IMR-90 (cell line): Measurements from ENCODE around the gene SUB1. TPM values are rescaled to one million over a fixed set of nuclear protein-coding genes. Genes with fewer than 3 reads are reported as not detected.

Experiments
- ATAC-seq: fragments of 200-7000 bp; cut with Tn5 transposase; 2 replicates; pipeline ENCODE4 v1.9.1; 2020; ENCODE audit warnings: low read depth, mild to moderate bottlenecking, moderate library complexity
- BruUV-seq: library from RNA; stranded (reverse); fragments of 400-500 nt; replicated peaks from 2 replicates; lab custom pipeline; 2021; lab: Mats Ljungman, UMichigan
- CTCF ChIA-PET: fragments of 300-600 bp; formaldehyde crosslinking; extraction: SDS; loops from one replicate; lab custom pipeline; 2021; ENCODE audit warnings: antibody characterized with exemption; lab: Yijun Ruan, JAX
- POLR2A ChIA-PET: fragments of 300-600 bp; sonication (Branson Sonifier 250); formaldehyde crosslinking; loops from one replicate; lab custom pipeline; 2022; ENCODE audit warnings: antibody characterized with exemption; ENCODE audit not compliant: unreplicated experiment; lab: Charles Lee
- DNase-seq: peaks from one replicate; pipeline ENCODE4 v3.0.0; 2013
- H2AFZ ChIP-seq: replicated peaks from 2 replicates; pipeline ENCODE3; 2013; ENCODE audit warnings: low read length, mild to moderate bottlenecking; ENCODE audit not compliant: poor library complexity
- H2AK5ac ChIP-seq: 2 replicates; pipeline ENCODE4 v1.6.1; 2013; ENCODE audit warnings: low read depth, low read length, inconsistent platforms
- H2AK9ac ChIP-seq: replicated peaks from 2 replicates; pipeline ENCODE3; 2013; ENCODE audit warnings: mild to moderate bottlenecking, low read depth, low read length, moderate library complexity; ENCODE audit not compliant: poor library complexity
- H2BK120ac ChIP-seq: 2 replicates; pipeline ENCODE4 v1.6.1; 2013; ENCODE audit warnings: low read depth, low read length, inconsistent platforms
- H2BK15ac ChIP-seq: 3 replicates; pipeline ENCODE4 v1.6.1; 2013; ENCODE audit warnings: low read depth, low read length, inconsistent platforms
- H2BK20ac ChIP-seq: 2 replicates; pipeline ENCODE4 v1.6.1; 2013; ENCODE audit warnings: low read depth, mild to moderate bottlenecking, inconsistent platforms, low read length, moderate library complexity
- H2BK5ac ChIP-seq: 2 replicates; pipeline ENCODE4 v1.6.1; 2013; ENCODE audit warnings: mild to moderate bottlenecking, low read depth, low read length, inconsistent platforms; ENCODE audit not compliant: poor library complexity, severe bottlenecking
- H3K14ac ChIP-seq: replicated peaks from 2 replicates; pipeline ENCODE4 v1.6.1; 2013; ENCODE audit warnings: low read depth, low read length, inconsistent platforms
- H3K18ac ChIP-seq: 2 replicates; pipeline ENCODE4 v1.6.1; 2013; ENCODE audit warnings: low read depth, low read length, control low read depth
- H3K23ac ChIP-seq: 2 replicates; pipeline ENCODE4 v1.6.1; 2013; ENCODE audit warnings: low read depth, low read length, inconsistent platforms
- H3K27ac ChIP-seq: 2 replicates; pipeline ENCODE4 v1.5.1; 2013; ENCODE audit warnings: mild to moderate bottlenecking, control low read depth, low read length; ENCODE audit not compliant: insufficient read depth
- H3K27me3 ChIP-seq: 2 replicates; pipeline ENCODE4 v1.6.1; 2013; ENCODE audit warnings: low read length; ENCODE audit not compliant: control insufficient read depth, insufficient read depth
- H3K36me3 ChIP-seq: 2 replicates; pipeline ENCODE4 v1.6.1; 2013; ENCODE audit warnings: low read length, mixed read lengths; ENCODE audit not compliant: control insufficient read depth, insufficient read depth
- H3K4ac ChIP-seq: 2 replicates; pipeline ENCODE4 v1.6.1; 2013; ENCODE audit warnings: low read depth, low read length, inconsistent platforms
- H3K4me1 ChIP-seq: 2 replicates; pipeline ENCODE4 v1.6.1; 2013; ENCODE audit warnings: low read length, mixed read lengths; ENCODE audit not compliant: control insufficient read depth, insufficient read depth
- H3K4me2 ChIP-seq: 2 replicates; pipeline ENCODE4 v1.6.1; 2013; ENCODE audit warnings: low read depth, mild to moderate bottlenecking, control low read depth, low read length, moderate library complexity
- H3K4me3 ChIP-seq: 2 replicates; pipeline ENCODE4 v1.5.1; 2013; ENCODE audit warnings: low read depth, mild to moderate bottlenecking, control low read depth, low read length, moderate library complexity; ENCODE audit not compliant: insufficient read depth
- H3K56ac ChIP-seq: 2 replicates; pipeline ENCODE4 v1.6.1; 2013; ENCODE audit warnings: low read length, inconsistent platforms; ENCODE audit not compliant: insufficient read depth; ENCODE audit errors: extremely low read depth
- H3K79me1 ChIP-seq, 2 experiments: 2 replicates each; pipeline ENCODE4 v1.6.1; 2013; ENCODE audit warnings: low read length in 2 of 2, inconsistent platforms in 1 of 2, low read depth in 1 of 2
- H3K9ac ChIP-seq: 2 replicates; pipeline ENCODE4 v1.6.1; 2013; ENCODE audit warnings: low read depth, low read length, control low read depth
- H3K9me1 ChIP-seq: 2 replicates; pipeline ENCODE4 v1.6.1; 2013; ENCODE audit warnings: low read length, inconsistent platforms; ENCODE audit not compliant: insufficient read depth
- H3K9me3 ChIP-seq: 2 replicates; pipeline ENCODE4 v1.6.1; 2013; ENCODE audit warnings: low read length; ENCODE audit not compliant: control insufficient read depth, insufficient read depth
- H4K20me1 ChIP-seq: 2 replicates; pipeline ENCODE4 v1.6.1; 2013; ENCODE audit warnings: low read length, inconsistent platforms; ENCODE audit not compliant: insufficient read depth
- H4K5ac ChIP-seq: 2 replicates; pipeline ENCODE4 v1.6.1; 2013; ENCODE audit warnings: mild to moderate bottlenecking, low read depth, low read length, control low read depth
- H4K8ac ChIP-seq, 2 experiments: 2 replicates each; pipeline ENCODE4 v1.6.1; 2013; ENCODE audit warnings: low read depth in 2 of 2, low read length in 2 of 2, control low read depth in 1 of 2, inconsistent platforms in 1 of 2
- H4K91ac ChIP-seq: 2 replicates; pipeline ENCODE4 v1.6.1; 2013; ENCODE audit warnings: low read depth, low read length, inconsistent platforms; ENCODE audit not compliant: insufficient read depth
- BHLHE40 ChIP-seq: fragments of 150-350 bp; IDR thresholded peaks from 2 replicates; pipeline ENCODE4 v1.6.1; 2016; ENCODE audit warnings: mild to moderate bottlenecking, low read depth, low read length
- CEBPB ChIP-seq: IDR thresholded peaks from 2 replicates; pipeline ENCODE4 v1.6.1; 2012; ENCODE audit warnings: low read depth, low read length, improper control_type of control experiment
- MAFK ChIP-seq: IDR thresholded peaks from 2 replicates; pipeline ENCODE4 v1.6.1; 2012; ENCODE audit warnings: low read depth, low read length, improper control_type of control experiment
- MAZ ChIP-seq: IDR thresholded peaks from 2 replicates; pipeline ENCODE4 v1.6.1; 2012; ENCODE audit warnings: low read depth, mild to moderate bottlenecking, low read length, improper control_type of control experiment, moderate library complexity, borderline replicate concordance
- MXI1 ChIP-seq: IDR thresholded peaks from 2 replicates; pipeline ENCODE4 v1.6.1; 2012; ENCODE audit warnings: low read depth, mild to moderate bottlenecking, low read length, moderate library complexity, borderline replicate concordance
- NFE2L2 ChIP-seq: fragments of 150-350 bp; IDR thresholded peaks from 2 replicates; pipeline ENCODE4 v1.6.1; 2016; ENCODE audit warnings: low read depth, mild to moderate bottlenecking, low read length
- POLR2A ChIP-seq: IDR thresholded peaks from 2 replicates; pipeline ENCODE4 v1.6.1; 2012; ENCODE audit warnings: mild to moderate bottlenecking, low read depth, low read length
- RAD21 ChIP-seq: IDR thresholded peaks from 2 replicates; pipeline ENCODE4 v1.6.1; 2012; ENCODE audit warnings: low read length, improper control_type of control experiment
- RCOR1 ChIP-seq: IDR thresholded peaks from 2 replicates; pipeline ENCODE4 v1.6.1; 2012; ENCODE audit warnings: mild to moderate bottlenecking, low read length, improper control_type of control experiment; ENCODE audit not compliant: insufficient replicate concordance
- RFX5 ChIP-seq: IDR thresholded peaks from 2 replicates; pipeline ENCODE4 v1.8.0; 2012; ENCODE audit warnings: low read depth, mild to moderate bottlenecking, low read length, moderate library complexity
- SMC3 ChIP-seq: fragments of 150-350 bp; IDR thresholded peaks from 2 replicates; pipeline ENCODE4 v1.6.1; 2016; ENCODE audit warnings: low read depth, mild to moderate bottlenecking, antibody characterized with exemption, low read length, moderate library complexity
- WGBS, 2 experiments: methylation state at CpG; one replicate each; pipeline versions ENCODE4 v1.1.5 to v1.1.7; 2013; ENCODE audit warnings: missing lambda C conversion rate in 2 of 2; ENCODE audit not compliant: insufficient read length in 1 of 2; ENCODE audit errors: extremely low coverage in 2 of 2; 5-methylcytosine and 5-hydroxymethylcytosine counted together
- dilution Hi-C: fragments of 300-500 bp; cut with HindIII; formaldehyde crosslinking; loops from one replicate; pipeline ENCODE4 v1.14.3; 2018; ENCODE audit warnings: low sequenced_read_pairs; ENCODE audit not compliant: unreplicated experiment
- in situ Hi-C: fragments of 300-500 bp; cut with MboI; formaldehyde crosslinking; loops from 3 replicates; pipeline ENCODE4 v1.14.3; 2019; ENCODE audit warnings: low sequenced_read_pairs, inconsistent platforms, mixed read lengths
- intact Hi-C: fragments of 100-400 bp; cut with micrococcal nuclease; formaldehyde crosslinking; loops from 2 replicates; pipeline ENCODE4 v1.10.0; 2022
- polyA plus RNA-seq, 3 experiments: library from polyadenylated mRNA; depleted of rRNA; stranded (reverse); fragments of >200 nt; gene quantifications; 2 replicates each; pipeline ENCODE4 v1.2.3, GENCODE V29; 2012; ENCODE audit warnings: low replicate concordance in 1 of 3
- total RNA-seq: library from RNA; depleted of rRNA; stranded (reverse); fragments of >200 nt; gene quantifications from 2 replicates; pipeline ENCODE4 v1.2.3, GENCODE V29; 2012
- TF ChIP-seq, protein P1 (sequence below): fragments of 150-350 bp; IDR thresholded peaks from 2 replicates; pipeline ENCODE4 v1.6.1; 2017; ENCODE audit warnings: mild to moderate bottlenecking, antibody characterized with exemption, low read length, low read depth
- TF ChIP-seq, protein P2 (sequence below): conservative IDR thresholded peaks from 2 replicates; pipeline ENCODE4 v1.5.1; 2012; ENCODE audit warnings: mild to moderate bottlenecking, low read depth, low read length, improper control_type of control experiment
- TF ChIP-seq, protein P3 (sequence below): fragments of 150-350 bp; IDR thresholded peaks from 2 replicates; pipeline ENCODE4 v1.6.1; 2016; ENCODE audit warnings: low read depth, mild to moderate bottlenecking, low read length, moderate library complexity, borderline replicate concordance

SUB1 gene
- total and polyA plus RNA-seq, 2 of the 4 experiments (the other 2 are of a cell fraction): 19.5 to 155 TPM

DNA sequence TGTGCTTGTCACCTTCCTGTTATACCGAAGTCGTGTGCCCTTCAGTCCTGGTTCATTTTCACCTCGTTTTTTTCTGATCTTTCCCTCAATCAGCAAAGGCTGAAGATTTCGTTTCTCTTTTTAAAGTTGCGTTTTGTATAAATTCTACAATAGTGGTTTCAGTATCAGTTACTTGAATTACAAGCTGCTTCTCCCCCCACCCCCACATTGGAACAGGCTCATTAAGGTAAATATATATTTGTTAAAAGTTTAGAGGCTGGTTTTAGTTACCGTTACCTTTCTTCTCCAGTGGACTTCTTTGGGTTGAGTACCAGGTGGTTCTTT lies 881 bp downstream of the SUB1 start:
- Histone ChIP-seq H2BK5ac (peak overlapping the region; percentile 78), H3K9me3 (no peaks in the 10 kb centered on the region), H3K27ac (peak overlapping the region; percentile 91), H3K14ac (peak overlapping the region; percentile 85), H3K4me2 (peak overlapping the region; percentile 72), H4K20me1 (peaks cover 46% of the 10 kb centered on the region), H2BK20ac (no peak overlapping the region), H4K8ac (peak overlapping the region in 1 of 2 experiments; percentile 12; a peak in 1 of 4 replicates), H4K5ac (peak overlapping the region; percentile 18; the same call in 1 of the 2 replicates), H3K4me1 (peaks cover 4% of the 10 kb centered on the region), H3K27me3 (no peaks in the 10 kb centered on the region), H4K91ac (0 out of 2 replicates have a peak overlapping the region, but pooled peaks have one; percentile 3), H3K79me1 (peaks cover 3 to 24% of the 10 kb centered on the region in 2 experiments), H3K56ac (peak overlapping the region; percentile 55; the same call in 1 of the 2 replicates), H3K23ac (peak overlapping the region; percentile 87), H3K4ac (peak overlapping the region; percentile 71), H2AK5ac (peak overlapping the region; percentile 66; the same call in 1 of the 2 replicates), H3K9ac (peak overlapping the region; percentile 83), H3K36me3 (peaks cover 9% of the 10 kb centered on the region), H3K9me1 (no peaks in the 10 kb centered on the region), H2AK9ac (peak overlapping the region; percentile 91), H3K4me3 (peak overlapping the region; percentile 89), H2AFZ (peak overlapping the region; percentile 93), H2BK120ac (peak overlapping the region; percentile 28; the same call in 1 of the 2 replicates), H2BK15ac (no peak overlapping the region), H3K18ac (peak overlapping the region; percentile 11; the same call in 1 of the 2 replicates)
- ATAC-seq (no peak), DNase-seq (no peak)
- dilution Hi-C loops: no loop called here
- POLR2A ChIA-PET: no interaction called here
- in situ Hi-C loops: no loop called here
- no CpG with 5 or more reads among the region's 6 CpGs for WGBS, 2 experiments
- intact Hi-C loops: loop anchor here (1.0 to 5.0 kb wide), 5 partner anchors 79 to 836 kb away; no protein-coding TSS in a partner anchor
- TF ChIP-seq RCOR1: no peak
- TF ChIP-seq, protein P1, sequence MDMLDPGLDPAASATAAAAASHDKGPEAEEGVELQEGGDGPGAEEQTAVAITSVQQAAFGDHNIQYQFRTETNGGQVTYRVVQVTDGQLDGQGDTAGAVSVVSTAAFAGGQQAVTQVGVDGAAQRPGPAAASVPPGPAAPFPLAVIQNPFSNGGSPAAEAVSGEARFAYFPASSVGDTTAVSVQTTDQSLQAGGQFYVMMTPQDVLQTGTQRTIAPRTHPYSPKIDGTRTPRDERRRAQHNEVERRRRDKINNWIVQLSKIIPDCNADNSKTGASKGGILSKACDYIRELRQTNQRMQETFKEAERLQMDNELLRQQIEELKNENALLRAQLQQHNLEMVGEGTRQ: no peak
- TF ChIP-seq, protein P2, sequence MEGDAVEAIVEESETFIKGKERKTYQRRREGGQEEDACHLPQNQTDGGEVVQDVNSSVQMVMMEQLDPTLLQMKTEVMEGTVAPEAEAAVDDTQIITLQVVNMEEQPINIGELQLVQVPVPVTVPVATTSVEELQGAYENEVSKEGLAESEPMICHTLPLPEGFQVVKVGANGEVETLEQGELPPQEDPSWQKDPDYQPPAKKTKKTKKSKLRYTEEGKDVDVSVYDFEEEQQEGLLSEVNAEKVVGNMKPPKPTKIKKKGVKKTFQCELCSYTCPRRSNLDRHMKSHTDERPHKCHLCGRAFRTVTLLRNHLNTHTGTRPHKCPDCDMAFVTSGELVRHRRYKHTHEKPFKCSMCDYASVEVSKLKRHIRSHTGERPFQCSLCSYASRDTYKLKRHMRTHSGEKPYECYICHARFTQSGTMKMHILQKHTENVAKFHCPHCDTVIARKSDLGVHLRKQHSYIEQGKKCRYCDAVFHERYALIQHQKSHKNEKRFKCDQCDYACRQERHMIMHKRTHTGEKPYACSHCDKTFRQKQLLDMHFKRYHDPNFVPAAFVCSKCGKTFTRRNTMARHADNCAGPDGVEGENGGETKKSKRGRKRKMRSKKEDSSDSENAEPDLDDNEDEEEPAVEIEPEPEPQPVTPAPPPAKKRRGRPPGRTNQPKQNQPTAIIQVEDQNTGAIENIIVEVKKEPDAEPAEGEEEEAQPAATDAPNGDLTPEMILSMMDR: no peak
- TF ChIP-seq RFX5: no peak
- no peak for TF ChIP-seq RAD21
- TF ChIP-seq BHLHE40: no peak
- no peak for TF ChIP-seq MAFK
- no peak for TF ChIP-seq MXI1
- TF ChIP-seq, protein P3, sequence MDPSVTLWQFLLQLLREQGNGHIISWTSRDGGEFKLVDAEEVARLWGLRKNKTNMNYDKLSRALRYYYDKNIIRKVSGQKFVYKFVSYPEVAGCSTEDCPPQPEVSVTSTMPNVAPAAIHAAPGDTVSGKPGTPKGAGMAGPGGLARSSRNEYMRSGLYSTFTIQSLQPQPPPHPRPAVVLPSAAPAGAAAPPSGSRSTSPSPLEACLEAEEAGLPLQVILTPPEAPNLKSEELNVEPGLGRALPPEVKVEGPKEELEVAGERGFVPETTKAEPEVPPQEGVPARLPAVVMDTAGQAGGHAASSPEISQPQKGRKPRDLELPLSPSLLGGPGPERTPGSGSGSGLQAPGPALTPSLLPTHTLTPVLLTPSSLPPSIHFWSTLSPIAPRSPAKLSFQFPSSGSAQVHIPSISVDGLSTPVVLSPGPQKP: no peak
- no peak for TF ChIP-seq MAZ
- TF ChIP-seq CEBPB: no peak
- TF ChIP-seq SMC3: no peak
- TF ChIP-seq NFE2L2: no peak
- TF ChIP-seq POLR2A: no peak
- CTCF ChIA-PET: interaction anchor here (0.6 to 1.6 kb wide), 2 partner anchors 96 to 207 kb away, joined by 4 to 8 read pairs; no protein-coding TSS in a partner anchor
- no TSS peak for BruUV-seq
